SK-N-SH treated with all-trans-retinoic acid at 6 μM for 48 hours (cell line): ENCODE data around the gene HMGN4.

Experiments used
- ATAC-seq: fragments of 200-7000 bp; cut with Tn5 transposase; 3 replicates; pipeline ENCODE4 v1.9.1; 2020; ENCODE audit warnings: mild to moderate bottlenecking, moderate library complexity
- ARNTL ChIP-seq: fragments of 450-650 bp; formaldehyde crosslinking; IDR thresholded peaks from 2 replicates; pipeline ENCODE4 v1.5.0; 2020; ENCODE audit warnings: low read depth, mild to moderate bottlenecking, moderate library complexity, borderline replicate concordance
- BACH2 ChIP-seq: fragments of 250-450 bp; sonication (Bioruptor Pico); IDR thresholded peaks from 2 replicates; pipeline ENCODE4 v1.9.0; 2021; ENCODE audit warnings: mild to moderate bottlenecking, borderline replicate concordance
- CSDC2 ChIP-seq: fragments of 250-450 bp; sonication (Bioruptor Pico); IDR thresholded peaks from 2 replicates; pipeline ENCODE4 v1.5.0; 2020; ENCODE audit warnings: mild to moderate bottlenecking, moderate library complexity
- ESRRG ChIP-seq: fragments of 250-450 bp; sonication (Bioruptor Pico); IDR thresholded peaks from 2 replicates; pipeline ENCODE4 v1.6.1; 2021; ENCODE audit warnings: mild to moderate bottlenecking
- GLIS3 ChIP-seq: fragments of 250-450 bp; sonication (Bioruptor Pico); IDR thresholded peaks from 2 replicates; pipeline ENCODE4 v1.5.0; 2020; ENCODE audit warnings: mild to moderate bottlenecking, moderate library complexity
- ISL1 ChIP-seq: fragments of 250-450 bp; sonication (Bioruptor Pico); IDR thresholded peaks from 2 replicates; pipeline ENCODE4 v2.1.2; 2022; ENCODE audit warnings: mild to moderate bottlenecking, moderate library complexity
- OSR1 ChIP-seq: fragments of 250-450 bp; sonication (Bioruptor Pico); IDR thresholded peaks from 2 replicates; pipeline ENCODE4 v1.8.0; 2022; ENCODE audit warnings: moderate library complexity, mild to moderate bottlenecking, inconsistent platforms
- PPARA ChIP-seq: fragments of 250-450 bp; sonication (Bioruptor Pico); IDR thresholded peaks from 2 replicates; pipeline ENCODE4 v1.5.0; 2020; ENCODE audit warnings: mild to moderate bottlenecking, borderline replicate concordance
- RARB ChIP-seq: fragments of 250-450 bp; sonication (Bioruptor Pico); IDR thresholded peaks from 2 replicates; pipeline ENCODE4 v1.8.0; 2021; ENCODE audit warnings: mild to moderate bottlenecking, moderate library complexity
- SNAI2 ChIP-seq: fragments of 250-450 bp; sonication (Bioruptor Pico); IDR thresholded peaks from 2 replicates; pipeline ENCODE4 v1.5.0; 2020; ENCODE audit warnings: mild to moderate bottlenecking, moderate library complexity
- TCF4 ChIP-seq: fragments of 250-450 bp; sonication (Bioruptor Pico); IDR thresholded peaks from 2 replicates; pipeline ENCODE4 v1.8.0; 2021; ENCODE audit warnings: mild to moderate bottlenecking, moderate library complexity, borderline replicate concordance
- TOX ChIP-seq: fragments of 250-450 bp; sonication (Bioruptor Pico); IDR thresholded peaks from 2 replicates; pipeline ENCODE4 v1.8.0; 2021; ENCODE audit warnings: mild to moderate bottlenecking, moderate library complexity, borderline replicate concordance
- ZC3H10 ChIP-seq: fragments of 250-450 bp; sonication (Bioruptor Pico); IDR thresholded peaks from 2 replicates; pipeline ENCODE4 v1.5.1; 2021; ENCODE audit warnings: mild to moderate bottlenecking, moderate library complexity
- ZFP3 ChIP-seq: fragments of 250-450 bp; sonication (Bioruptor Pico); IDR thresholded peaks from 2 replicates; pipeline ENCODE4 v1.5.0; 2020; ENCODE audit warnings: mild to moderate bottlenecking, moderate library complexity
- ZFP30 ChIP-seq: fragments of 450-650 bp; formaldehyde crosslinking; IDR thresholded peaks from 2 replicates; pipeline ENCODE4 v1.5.0; 2022; ENCODE audit warnings: mild to moderate bottlenecking, moderate library complexity
- ZNF565 ChIP-seq: fragments of 450-650 bp; formaldehyde crosslinking; conservative IDR thresholded peaks from 2 replicates; pipeline ENCODE4 v1.5.0; 2020; ENCODE audit warnings: low read depth, mild to moderate bottlenecking, moderate library complexity
- ZNF70 ChIP-seq: fragments of 450-650 bp; formaldehyde crosslinking; IDR thresholded peaks from 2 replicates; pipeline ENCODE4 v1.5.0; 2020; ENCODE audit warnings: mild to moderate bottlenecking, moderate library complexity
- ZNF8 ChIP-seq: fragments of 450-650 bp; formaldehyde crosslinking; IDR thresholded peaks from 2 replicates; pipeline ENCODE4 v1.5.0; 2020; ENCODE audit warnings: mild to moderate bottlenecking, moderate library complexity
- TF ChIP-seq, protein P1 (sequence below): fragments of 250-450 bp; sonication (Bioruptor Pico); IDR thresholded peaks from 2 replicates; pipeline ENCODE4 v1.5.1; 2021; ENCODE audit warnings: mild to moderate bottlenecking, moderate library complexity
- TF ChIP-seq, protein P2 (sequence below): fragments of 250-450 bp; sonication (Bioruptor Pico); IDR thresholded peaks from 2 replicates; pipeline ENCODE4 v1.5.1; 2020; ENCODE audit warnings: low read depth, mild to moderate bottlenecking, moderate library complexity
- TF ChIP-seq, protein P3 (sequence below): fragments of 250-450 bp; sonication (Bioruptor Pico); IDR thresholded peaks from 2 replicates; pipeline ENCODE4 v1.5.0; 2020; ENCODE audit warnings: mild to moderate bottlenecking, moderate library complexity
- TF ChIP-seq, protein P4 (sequence below): fragments of 250-450 bp; sonication (Bioruptor Pico); IDR thresholded peaks from 2 replicates; pipeline ENCODE4 v1.8.0; 2020; ENCODE audit warnings: mild to moderate bottlenecking, moderate library complexity, borderline replicate concordance
- TF ChIP-seq, protein P5 (sequence below): fragments of 250-450 bp; sonication (Bioruptor Pico); IDR thresholded peaks from 2 replicates; pipeline ENCODE4 v1.8.0; 2021; ENCODE audit warnings: low read depth, mild to moderate bottlenecking, moderate library complexity, borderline replicate concordance

The HMGN4 gene

DNA sequence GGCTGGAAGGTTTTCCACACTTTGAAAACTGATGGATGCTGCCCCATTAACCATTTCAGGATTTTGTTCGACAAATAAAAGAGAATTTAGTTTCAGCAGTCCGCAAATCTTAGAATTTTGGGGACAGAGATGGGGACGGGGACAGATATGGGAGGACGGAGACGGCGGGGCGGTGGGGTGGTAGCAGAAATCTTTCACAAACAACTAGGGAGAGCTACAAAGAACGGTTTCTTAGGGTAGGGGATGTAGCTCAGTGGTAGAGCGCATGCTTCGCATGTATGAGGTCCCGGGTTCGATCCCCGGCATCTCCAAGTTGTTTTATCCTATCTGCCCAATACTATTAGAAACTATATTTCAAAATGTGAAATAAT is 15.1 kb downstream of the HMGN4 start:
- ATAC-seq = peak; percentile 49
- TF ChIP-seq ESRRG (CRISPR knock-in tag) = no peak
- no peak for TF ChIP-seq TOX
- TF ChIP-seq ZNF70 (CRISPR knock-in tag) = no peak
- TF ChIP-seq OSR1 (CRISPR knock-in tag) = no peak
- TF ChIP-seq ARNTL = no peak
- TF ChIP-seq SNAI2 (CRISPR knock-in tag) = no peak

DNA sequence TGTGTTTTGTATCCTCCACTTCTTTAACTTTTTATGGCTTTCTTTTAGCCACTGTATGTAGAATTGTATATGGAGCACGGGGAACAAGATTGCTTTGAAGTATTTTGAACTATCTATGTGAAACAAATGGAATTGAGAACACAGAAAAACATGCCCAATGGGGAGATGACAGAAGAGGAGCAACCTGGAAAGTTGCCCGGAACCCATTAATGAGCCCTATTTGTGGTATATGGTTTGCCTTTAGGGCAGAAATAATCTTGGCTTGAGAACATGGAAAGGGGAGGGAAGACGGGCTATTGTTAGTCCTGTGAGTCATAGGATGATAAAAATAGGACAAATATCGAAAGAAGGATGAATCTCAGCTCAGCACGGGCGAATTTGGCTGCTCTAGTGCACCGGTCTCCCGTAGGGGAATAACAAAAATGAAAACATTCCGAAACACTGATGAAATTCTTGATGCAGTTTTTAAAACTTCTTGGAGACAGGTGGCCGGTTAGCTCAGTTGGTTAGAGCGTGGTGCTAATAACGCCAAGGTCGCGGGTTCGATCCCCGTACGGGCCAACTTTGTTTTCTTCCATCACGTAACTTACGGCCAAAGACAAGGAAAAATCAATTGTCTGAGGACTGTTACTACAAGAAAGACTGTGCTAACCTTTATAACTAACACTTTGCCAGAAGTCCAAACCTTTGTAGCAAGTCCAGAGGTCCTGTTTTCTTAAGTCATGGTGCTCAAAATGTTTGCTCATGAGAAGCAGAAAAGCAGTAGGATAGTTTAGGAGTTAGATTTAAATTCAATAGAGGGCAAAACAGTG is 15.7 kb downstream of the HMGN4 start:
- TF ChIP-seq PPARA (CRISPR knock-in tag) = no peak
- TF ChIP-seq CSDC2 (CRISPR knock-in tag) = no peak
- no peak for TF ChIP-seq TOX
- TF ChIP-seq ARNTL = no peak
- TF ChIP-seq ZNF70 (CRISPR knock-in tag) = no peak
- no peak for TF ChIP-seq ISL1 (CRISPR knock-in tag)
- no peak for TF ChIP-seq ZC3H10
- TF ChIP-seq, protein P1, sequence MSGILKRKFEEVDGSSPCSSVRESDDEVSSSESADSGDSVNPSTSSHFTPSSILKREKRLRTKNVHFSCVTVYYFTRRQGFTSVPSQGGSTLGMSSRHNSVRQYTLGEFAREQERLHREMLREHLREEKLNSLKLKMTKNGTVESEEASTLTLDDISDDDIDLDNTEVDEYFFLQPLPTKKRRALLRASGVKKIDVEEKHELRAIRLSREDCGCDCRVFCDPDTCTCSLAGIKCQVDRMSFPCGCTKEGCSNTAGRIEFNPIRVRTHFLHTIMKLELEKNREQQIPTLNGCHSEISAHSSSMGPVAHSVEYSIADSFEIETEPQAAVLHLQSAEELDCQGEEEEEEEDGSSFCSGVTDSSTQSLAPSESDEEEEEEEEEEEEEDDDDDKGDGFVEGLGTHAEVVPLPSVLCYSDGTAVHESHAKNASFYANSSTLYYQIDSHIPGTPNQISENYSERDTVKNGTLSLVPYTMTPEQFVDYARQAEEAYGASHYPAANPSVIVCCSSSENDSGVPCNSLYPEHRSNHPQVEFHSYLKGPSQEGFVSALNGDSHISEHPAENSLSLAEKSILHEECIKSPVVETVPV (CRISPR knock-in tag) = no peak
- no peak for TF ChIP-seq ZFP3 (CRISPR knock-in tag)
- TF ChIP-seq OSR1 (CRISPR knock-in tag) = no peak
- no peak for TF ChIP-seq ESRRG (CRISPR knock-in tag)
- no peak for TF ChIP-seq GLIS3 (CRISPR knock-in tag)
- no peak for TF ChIP-seq ZNF565
- TF ChIP-seq RARB (CRISPR knock-in tag) = no peak
- ATAC-seq = peak; percentile 71

DNA sequence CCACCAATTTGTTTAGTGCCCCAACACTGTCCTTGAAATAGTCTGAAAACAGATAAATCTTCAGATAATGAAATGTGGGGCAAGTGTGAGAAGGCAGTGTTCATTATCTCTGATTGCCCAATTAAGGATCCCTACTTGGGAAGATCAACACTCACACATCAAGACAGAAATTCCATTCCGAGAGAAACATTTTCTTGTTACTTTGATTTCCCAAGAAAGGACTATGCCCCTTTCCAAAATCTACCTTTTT is 16.2 kb downstream of the HMGN4 start:
- TF ChIP-seq ZFP3 (CRISPR knock-in tag) (no peak), SNAI2 (CRISPR knock-in tag) (no peak), ZFP30 (CRISPR knock-in tag) (no peak), TOX (no peak), GLIS3 (CRISPR knock-in tag) (no peak)
- ATAC-seq = no peak

DNA sequence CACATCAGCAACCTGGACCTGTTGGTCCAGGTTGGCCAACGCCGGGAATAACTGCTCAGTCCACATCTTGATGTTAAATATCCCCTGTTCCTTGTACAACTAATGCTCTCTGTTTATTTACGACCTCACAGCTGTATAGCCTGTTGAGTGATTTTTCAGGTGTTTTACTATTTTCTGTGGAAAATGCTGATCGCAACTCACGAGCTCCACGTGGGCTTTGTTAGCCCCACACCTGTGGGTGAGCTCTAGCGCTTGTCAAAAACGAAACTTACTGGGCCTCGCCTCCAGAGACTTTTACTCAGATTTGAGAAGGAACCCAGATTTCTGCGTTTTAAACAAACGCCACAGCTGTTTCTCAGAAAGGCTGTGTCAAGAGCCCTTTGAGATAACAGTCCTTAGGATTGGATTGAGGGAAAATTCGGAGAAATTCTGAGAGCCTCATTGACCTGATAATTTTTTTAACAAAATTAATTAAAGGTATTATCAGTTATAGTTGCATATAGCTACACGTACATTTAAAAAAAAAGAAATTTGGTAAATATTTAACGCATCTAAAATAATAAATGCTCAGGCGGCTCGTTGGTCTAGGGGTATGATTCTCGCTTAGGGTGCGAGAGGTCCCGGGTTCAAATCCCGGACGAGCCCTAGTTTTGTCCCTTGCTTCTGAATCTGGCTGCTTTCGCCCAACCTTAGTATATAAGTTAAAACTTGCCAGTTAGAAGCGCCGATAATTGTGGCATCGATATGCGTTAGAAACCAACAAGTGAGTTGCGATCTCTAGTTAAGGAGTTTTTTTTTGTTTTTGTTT is 16.7 kb downstream of the HMGN4 start:
- TF ChIP-seq ISL1 (CRISPR knock-in tag) = no peak
- TF ChIP-seq BACH2 (CRISPR knock-in tag) = no peak
- TF ChIP-seq GLIS3 (CRISPR knock-in tag) = no peak
- TF ChIP-seq, protein P2, sequence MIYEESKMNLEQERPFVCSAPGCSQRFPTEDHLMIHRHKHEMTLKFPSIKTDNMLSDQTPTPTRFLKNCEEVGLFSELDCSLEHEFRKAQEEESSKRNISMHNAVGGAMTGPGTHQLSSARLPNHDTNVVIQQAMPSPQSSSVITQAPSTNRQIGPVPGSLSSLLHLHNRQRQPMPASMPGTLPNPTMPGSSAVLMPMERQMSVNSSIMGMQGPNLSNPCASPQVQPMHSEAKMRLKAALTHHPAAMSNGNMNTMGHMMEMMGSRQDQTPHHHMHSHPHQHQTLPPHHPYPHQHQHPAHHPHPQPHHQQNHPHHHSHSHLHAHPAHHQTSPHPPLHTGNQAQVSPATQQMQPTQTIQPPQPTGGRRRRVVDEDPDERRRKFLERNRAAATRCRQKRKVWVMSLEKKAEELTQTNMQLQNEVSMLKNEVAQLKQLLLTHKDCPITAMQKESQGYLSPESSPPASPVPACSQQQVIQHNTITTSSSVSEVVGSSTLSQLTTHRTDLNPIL = no peak
- TF ChIP-seq ZNF565 = no peak
- TF ChIP-seq TOX = no peak
- TF ChIP-seq, protein P3, sequence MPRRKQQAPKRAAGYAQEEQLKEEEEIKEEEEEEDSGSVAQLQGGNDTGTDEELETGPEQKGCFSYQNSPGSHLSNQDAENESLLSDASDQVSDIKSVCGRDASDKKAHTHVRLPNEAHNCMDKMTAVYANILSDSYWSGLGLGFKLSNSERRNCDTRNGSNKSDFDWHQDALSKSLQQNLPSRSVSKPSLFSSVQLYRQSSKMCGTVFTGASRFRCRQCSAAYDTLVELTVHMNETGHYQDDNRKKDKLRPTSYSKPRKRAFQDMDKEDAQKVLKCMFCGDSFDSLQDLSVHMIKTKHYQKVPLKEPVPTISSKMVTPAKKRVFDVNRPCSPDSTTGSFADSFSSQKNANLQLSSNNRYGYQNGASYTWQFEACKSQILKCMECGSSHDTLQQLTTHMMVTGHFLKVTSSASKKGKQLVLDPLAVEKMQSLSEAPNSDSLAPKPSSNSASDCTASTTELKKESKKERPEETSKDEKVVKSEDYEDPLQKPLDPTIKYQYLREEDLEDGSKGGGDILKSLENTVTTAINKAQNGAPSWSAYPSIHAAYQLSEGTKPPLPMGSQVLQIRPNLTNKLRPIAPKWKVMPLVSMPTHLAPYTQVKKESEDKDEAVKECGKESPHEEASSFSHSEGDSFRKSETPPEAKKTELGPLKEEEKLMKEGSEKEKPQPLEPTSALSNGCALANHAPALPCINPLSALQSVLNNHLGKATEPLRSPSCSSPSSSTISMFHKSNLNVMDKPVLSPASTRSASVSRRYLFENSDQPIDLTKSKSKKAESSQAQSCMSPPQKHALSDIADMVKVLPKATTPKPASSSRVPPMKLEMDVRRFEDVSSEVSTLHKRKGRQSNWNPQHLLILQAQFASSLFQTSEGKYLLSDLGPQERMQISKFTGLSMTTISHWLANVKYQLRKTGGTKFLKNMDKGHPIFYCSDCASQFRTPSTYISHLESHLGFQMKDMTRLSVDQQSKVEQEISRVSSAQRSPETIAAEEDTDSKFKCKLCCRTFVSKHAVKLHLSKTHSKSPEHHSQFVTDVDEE (CRISPR knock-in tag) = no peak
- TF ChIP-seq, protein P1 (CRISPR knock-in tag) = no peak
- TF ChIP-seq ZNF8 (CRISPR knock-in tag) = no peak
- TF ChIP-seq, protein P4, sequence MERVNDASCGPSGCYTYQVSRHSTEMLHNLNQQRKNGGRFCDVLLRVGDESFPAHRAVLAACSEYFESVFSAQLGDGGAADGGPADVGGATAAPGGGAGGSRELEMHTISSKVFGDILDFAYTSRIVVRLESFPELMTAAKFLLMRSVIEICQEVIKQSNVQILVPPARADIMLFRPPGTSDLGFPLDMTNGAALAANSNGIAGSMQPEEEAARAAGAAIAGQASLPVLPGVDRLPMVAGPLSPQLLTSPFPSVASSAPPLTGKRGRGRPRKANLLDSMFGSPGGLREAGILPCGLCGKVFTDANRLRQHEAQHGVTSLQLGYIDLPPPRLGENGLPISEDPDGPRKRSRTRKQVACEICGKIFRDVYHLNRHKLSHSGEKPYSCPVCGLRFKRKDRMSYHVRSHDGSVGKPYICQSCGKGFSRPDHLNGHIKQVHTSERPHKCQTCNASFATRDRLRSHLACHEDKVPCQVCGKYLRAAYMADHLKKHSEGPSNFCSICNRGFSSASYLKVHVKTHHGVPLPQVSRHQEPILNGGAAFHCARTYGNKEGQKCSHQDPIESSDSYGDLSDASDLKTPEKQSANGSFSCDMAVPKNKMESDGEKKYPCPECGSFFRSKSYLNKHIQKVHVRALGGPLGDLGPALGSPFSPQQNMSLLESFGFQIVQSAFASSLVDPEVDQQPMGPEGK = no peak
- TF ChIP-seq ZFP30 (CRISPR knock-in tag) = no peak
- no peak for TF ChIP-seq PPARA (CRISPR knock-in tag)
- TF ChIP-seq ARNTL = no peak
- TF ChIP-seq ZFP3 (CRISPR knock-in tag) = no peak
- no peak for TF ChIP-seq ZNF70 (CRISPR knock-in tag)
- no peak for TF ChIP-seq ZC3H10
- no peak for TF ChIP-seq OSR1 (CRISPR knock-in tag)
- no peak for TF ChIP-seq SNAI2 (CRISPR knock-in tag)
- TF ChIP-seq, protein P5, sequence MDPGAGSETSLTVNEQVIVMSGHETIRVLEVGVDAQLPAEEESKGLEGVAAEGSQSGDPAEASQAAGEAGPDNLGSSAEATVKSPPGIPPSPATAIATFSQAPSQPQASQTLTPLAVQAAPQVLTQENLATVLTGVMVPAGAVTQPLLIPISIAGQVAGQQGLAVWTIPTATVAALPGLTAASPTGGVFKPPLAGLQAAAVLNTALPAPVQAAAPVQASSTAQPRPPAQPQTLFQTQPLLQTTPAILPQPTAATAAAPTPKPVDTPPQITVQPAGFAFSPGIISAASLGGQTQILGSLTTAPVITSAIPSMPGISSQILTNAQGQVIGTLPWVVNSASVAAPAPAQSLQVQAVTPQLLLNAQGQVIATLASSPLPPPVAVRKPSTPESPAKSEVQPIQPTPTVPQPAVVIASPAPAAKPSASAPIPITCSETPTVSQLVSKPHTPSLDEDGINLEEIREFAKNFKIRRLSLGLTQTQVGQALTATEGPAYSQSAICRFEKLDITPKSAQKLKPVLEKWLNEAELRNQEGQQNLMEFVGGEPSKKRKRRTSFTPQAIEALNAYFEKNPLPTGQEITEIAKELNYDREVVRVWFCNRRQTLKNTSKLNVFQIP = no peak
- TF ChIP-seq TCF4 (CRISPR knock-in tag) = no peak
- ATAC-seq = peak; percentile 42
